Right ventricle myocardium superior (tissue), 1 donor: ENCODE measurements around the gene IQGAP3. TPM values are rescaled to one million over a fixed set of nuclear protein-coding genes. Genes with fewer than 3 reads are reported as not detected.

Experiments
- ATAC-seq: fragments of 200-7000 bp; cut with Tn5 transposase; one replicate; pipeline ENCODE4 v1.9.1; 2020; ENCODE audit warnings: mild to moderate bottlenecking; ENCODE audit not compliant: poor library complexity
- DNase-seq: peaks from one replicate; pipeline ENCODE4 v3.0.0-alpha.2; 2020
- intact Hi-C: fragments of 100-400 bp; cut with DNase I; formaldehyde crosslinking; loops from one replicate; pipeline ENCODE4 v1.11.2; 2022
- total RNA-seq: library from RNA; stranded (reverse); fragmentation: NEBNext Ultra II Directional; extraction: Animal tissue kit (Norgen Biotek cat#: 25700); gene quantifications from one replicate; pipeline ENCODE4 v1.2.1, GENCODE V29; 2021
- donor health status: DM: no; HTN: yes; CAD: no; lungs with severe emphysema.

The IQGAP3 gene
- total RNA-seq, 1 donor from 2014 or later = 0.56 TPM

DNA sequence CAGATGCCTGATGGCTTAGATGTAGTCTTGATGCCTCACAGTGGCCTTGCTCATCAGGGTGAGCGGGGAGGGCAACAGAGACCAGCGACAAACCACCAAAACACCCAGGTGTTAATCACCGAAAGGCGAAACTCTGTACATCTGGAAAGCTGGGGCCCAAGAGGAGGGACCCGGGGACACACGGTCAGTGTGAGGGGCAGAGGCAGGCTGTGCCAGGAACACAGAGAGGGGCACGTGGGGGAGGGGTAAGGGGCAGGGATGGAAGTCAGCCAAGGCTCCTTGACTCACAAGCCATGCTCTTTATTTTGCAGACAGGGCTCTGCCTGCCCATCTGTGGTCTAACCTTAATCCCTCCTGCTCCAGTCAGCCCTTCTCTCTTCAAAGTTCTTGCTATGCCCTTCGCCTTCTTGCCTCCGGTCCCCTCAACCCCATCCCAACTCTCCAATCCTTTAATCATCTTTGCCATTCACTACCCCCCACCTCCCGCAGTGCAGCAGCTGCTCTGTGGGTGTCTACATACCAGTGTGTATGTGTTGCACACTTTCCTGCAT, 76.1 kb downstream of the IQGAP3 start:
- intact Hi-C loops = loop anchor here (10.0 kb wide), 1 partner anchor 521 kb away; the partner anchor contains the start of gene ARHGEF2

DNA sequence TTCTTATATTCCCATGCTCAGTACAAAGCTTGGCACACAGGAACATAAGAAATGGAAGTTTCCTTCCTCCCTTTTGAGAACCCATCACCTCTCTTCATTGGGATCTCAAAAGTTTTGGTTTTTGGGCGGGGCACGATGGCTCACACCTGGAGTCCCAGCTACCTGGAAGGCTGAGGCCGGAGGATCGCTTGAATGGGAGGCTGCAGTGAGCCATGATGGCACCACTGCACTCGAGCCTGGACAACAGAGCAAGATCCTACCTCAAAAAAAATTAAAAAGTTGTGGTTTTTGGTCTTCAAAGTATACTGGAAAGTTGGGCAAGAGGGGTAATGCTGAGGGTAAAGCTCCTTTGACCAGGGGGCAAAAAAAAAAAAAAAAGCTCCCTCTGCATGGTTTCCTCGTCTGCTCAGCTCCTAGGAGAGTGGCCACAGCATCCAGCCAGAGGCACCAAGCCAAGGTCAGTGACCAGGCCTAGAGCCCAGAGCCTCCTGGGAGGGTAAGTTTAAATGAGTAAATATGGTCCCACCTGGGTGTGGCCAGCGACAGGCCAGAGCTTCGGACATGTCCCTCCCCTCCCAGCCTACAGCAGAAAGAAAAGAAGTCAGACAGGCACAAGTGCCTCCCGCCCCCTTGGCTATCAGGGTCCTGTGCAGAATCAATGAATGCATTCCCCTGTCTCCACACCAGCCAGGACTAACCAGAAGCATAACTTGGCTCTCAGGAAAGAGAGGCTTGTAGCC, 76.8 kb downstream of the IQGAP3 start:
- ATAC-seq (peak; percentile 19), DNase-seq (peak; percentile 87)
- intact Hi-C loops = loop anchor here (10.0 kb wide), 1 partner anchor 521 kb away; the partner anchor contains the start of gene ARHGEF2

More for the DNA sequence above, 76.1 kb downstream of the IQGAP3 start:
- no peak for ATAC-seq
- no peak for DNase-seq

DNA sequence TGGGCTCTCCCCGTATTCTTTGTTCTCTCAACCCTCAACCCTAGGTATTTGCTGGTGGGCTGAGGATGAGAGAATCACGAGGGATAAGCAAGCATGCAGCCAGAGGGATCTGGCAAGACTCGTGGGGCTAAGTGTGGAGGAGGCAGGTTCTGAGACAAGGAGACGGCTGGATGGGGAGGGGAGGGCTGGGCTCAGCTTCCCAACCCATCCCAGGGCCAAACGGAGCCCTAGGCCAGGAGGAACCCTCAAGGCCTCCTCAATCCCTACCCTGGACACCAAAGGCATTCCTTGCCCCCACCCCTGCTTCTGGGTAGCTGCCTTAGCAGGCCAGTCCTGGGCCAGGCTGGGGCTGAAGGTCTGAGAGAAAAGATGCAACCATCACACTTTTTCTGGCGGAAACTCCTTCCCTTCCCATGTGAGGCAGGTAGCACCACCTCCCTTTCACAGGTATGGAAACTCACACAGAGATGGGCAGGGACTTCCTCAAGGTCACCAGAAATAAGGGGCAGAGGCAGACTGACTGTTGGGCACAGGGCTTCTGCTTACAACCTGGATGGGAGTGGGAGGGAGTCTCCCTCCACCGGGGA, 78.0 kb downstream of the IQGAP3 start:
- ATAC-seq (no peak), DNase-seq (peak; percentile 23)
- intact Hi-C loops = loop anchor here (10.0 kb wide), 1 partner anchor 520 kb away; the partner anchor contains the start of gene ARHGEF2

DNA sequence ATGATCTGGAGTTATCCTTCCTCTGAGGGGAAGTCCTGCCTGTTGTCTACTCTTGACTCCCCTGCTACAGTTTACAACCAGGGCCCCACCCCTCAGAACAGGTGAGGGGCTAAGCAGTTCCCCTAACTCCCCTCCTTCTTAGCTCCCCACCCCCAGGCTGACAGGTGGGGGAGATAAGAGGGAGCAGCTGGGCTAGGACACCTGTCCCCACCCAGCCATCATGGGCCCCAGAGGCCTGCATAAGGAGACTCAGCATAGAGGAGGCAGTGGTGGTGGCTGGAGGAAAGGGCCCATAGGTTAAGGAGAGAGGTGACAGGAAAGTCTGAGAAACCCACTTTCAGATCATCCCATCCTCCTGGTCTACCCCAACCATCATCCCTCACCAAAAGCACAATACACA, 78.6 kb downstream of the IQGAP3 start:
- ATAC-seq (no peak), DNase-seq (peak; percentile 32)
- intact Hi-C loops = loop anchor here (10.0 kb wide), 1 partner anchor 519 kb away; the partner anchor contains the start of gene ARHGEF2

DNA sequence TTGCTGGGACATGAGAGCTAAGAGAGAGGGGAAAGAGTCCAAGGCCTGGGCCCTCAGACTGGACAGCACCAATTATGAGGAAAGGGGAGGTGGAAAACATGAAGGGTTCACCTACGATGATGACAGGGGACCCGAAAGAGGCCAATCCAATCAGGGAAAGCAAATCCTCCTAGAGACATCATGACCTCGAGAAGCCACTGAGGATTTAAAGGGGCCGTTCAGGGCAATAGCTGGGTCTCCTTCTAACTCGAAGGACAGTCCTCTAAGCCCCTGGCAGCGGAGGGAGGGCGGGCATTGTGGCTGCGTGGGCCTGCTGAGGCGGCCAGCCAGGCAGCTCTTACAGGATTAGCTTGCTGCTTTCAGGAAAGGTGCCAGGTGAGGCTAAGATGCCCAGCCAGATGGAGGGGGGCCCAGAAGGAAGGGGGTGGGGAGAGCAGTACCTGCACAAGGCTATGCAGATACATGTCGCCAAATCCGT, 79.2 kb downstream of the IQGAP3 start:
- ATAC-seq (peak; percentile 9), DNase-seq (peak; percentile 76)
- intact Hi-C loops = loop anchor here (10.0 kb wide), 1 partner anchor 518 kb away; the partner anchor contains the start of gene ARHGEF2

DNA sequence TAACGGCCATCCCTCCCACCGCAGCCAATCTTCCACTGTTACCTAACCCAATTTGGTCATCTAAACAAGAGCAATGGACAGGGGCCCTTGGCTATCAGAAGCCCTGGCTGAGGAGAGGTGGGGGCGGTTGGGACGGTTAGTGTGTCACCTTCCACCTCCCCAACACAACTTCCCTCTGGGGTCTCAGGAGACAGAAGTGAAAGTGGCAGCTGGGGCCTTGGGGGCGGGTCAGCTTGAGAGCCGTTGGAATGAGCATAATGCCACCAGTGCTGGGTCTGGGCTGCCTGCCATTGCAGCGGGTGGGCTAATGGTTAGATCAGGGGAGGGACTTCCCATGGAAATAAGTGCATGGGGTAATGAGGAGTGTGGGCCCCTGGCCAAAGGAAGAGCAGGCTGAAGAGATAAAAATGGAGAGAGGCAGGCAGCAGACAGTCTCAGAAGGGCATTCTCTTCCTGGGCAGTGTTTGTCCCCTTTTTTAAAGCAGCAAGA, 79.7 kb downstream of the IQGAP3 start:
- intact Hi-C loops = loop anchor here (10.0 kb wide), 1 partner anchor 518 kb away; the partner anchor contains the start of gene ARHGEF2

DNA sequence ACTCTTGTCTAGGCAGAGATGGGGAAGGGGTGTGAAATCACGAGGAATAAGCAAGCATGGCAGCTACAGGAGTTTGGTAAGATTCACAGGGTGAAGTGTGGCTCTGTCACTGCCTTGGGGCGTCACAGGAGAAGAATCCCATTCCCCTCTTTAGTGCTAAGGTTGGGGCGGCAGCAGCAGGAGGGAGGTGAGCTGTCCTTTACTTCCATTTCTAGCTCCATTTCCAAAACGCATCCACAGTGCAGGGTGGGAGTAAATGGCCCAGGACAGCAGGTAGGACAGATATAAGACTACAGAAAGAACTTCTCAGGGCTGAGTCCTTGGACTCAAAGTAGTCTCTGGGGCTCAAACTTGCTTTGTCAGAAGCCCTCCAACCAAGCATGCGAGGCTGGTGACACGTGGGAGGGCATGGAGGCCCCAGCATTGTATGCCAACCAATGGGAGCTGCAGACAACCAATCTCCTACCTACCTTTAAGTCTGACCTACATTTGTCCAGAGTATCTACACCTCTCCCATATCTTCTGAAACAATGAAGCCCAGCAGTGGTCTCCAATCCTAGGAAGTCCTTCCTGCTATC, 80.3 kb downstream of the IQGAP3 start:
- intact Hi-C loops = loop anchor here (10.0 kb wide), 1 partner anchor 517 kb away; the partner anchor contains the start of gene ARHGEF2
- no peak for ATAC-seq
- DNase-seq = peak; percentile 31

More for the DNA sequence above, 79.7 kb downstream of the IQGAP3 start:
- DNase-seq (peak; percentile 72), ATAC-seq (no peak)

DNA sequence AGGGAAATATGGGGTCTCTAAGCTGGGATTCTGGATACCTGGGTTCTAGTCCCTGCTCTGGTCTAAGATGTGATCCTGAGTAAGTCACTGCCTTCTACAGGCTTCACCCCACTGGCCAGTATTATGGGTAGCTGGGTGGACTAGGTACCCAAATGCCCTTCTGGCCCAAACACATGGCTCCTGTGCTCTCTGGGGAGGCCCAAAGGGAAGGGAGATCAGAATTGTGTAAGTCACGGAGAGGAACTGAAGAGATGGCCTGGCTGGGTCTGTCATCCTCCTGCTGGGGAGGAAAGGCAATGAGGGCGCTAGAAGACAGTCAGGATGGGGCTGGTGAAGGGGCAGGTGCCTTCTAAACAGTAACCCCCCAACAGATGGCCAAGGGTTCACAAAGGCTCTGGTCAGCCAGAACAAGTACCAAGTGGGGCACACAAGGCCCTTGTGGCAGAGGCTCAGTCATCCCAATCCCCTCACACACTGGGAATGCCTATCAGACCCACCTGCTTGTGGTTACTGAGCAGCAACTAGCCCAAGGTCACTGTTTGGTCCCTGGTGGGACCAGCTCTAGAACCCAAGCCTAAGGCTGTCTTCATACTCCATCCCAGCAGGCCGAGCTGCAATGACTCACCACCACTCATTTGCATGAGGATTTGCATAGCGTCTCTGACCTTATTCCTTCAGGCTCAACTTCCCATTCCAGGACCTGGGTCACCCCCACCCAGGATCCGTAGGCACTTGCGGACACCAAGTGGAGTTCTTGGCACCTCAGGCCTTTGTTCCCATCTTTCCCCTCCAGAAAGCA, 81.0 kb downstream of the IQGAP3 start:
- ATAC-seq = no peak
- peak; percentile 33 for DNase-seq
- intact Hi-C loops = loop anchor here (10.0 kb wide), 1 partner anchor 517 kb away; the partner anchor contains the start of gene ARHGEF2

DNA sequence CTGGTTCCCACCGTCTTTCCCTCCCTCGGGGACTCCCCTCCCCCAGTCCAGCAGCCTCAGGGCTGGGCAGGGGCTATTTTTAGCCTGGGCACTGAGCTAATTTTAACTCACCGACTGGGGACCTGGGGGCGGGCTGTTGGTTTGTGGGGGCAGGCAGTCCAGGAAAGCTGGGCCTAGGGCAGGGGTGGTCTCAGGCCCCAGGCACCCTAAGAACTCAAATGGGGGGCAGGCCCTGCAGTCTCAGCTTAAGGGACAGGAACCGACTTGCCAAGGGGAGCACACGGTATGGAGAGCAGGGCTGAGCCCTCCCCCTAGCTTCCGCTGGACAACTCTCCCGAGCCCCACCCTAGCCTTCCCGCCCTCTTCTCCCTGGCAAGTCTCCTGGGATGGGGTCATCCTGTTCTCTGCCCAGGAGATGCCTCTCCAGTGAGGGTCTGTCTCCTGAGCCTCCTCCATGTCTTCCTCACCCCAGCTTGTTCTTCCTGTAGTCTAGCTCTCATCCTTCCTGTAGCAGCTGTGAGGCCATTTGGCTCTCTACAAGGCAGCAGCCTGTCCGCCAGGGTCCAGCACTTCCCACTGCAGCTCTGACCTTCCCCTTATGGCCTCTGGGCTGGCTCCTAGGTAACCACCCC, 81.8 kb downstream of the IQGAP3 start:
- DNase-seq = peak; percentile 70
- intact Hi-C loops = loop anchor here (10.0 kb wide), 1 partner anchor 516 kb away; the partner anchor contains the start of gene ARHGEF2
- peak; percentile 72 for ATAC-seq

DNA sequence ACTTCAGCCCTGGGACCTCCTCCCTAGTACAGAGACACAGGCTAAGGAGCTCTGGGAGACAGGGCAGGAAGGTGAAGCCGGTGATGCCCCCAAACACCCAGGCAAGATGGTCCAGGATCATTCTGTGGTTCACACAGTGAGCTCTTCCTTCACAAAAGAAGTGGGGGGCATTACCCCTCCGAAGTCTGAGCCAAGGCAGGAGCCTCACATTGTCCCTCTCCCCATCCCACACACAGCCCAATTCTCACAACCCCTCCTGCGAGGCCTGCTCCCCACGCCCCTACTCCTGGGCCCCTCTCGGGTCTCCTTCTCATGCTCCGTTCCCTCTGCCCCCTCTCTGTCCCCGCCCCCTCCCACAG, 82.5 kb downstream of the IQGAP3 start:
- ATAC-seq (no peak), DNase-seq (no peak)
- intact Hi-C loops = loop anchor here (10.0 kb wide), 1 partner anchor 515 kb away; the partner anchor contains the start of gene ARHGEF2

DNA sequence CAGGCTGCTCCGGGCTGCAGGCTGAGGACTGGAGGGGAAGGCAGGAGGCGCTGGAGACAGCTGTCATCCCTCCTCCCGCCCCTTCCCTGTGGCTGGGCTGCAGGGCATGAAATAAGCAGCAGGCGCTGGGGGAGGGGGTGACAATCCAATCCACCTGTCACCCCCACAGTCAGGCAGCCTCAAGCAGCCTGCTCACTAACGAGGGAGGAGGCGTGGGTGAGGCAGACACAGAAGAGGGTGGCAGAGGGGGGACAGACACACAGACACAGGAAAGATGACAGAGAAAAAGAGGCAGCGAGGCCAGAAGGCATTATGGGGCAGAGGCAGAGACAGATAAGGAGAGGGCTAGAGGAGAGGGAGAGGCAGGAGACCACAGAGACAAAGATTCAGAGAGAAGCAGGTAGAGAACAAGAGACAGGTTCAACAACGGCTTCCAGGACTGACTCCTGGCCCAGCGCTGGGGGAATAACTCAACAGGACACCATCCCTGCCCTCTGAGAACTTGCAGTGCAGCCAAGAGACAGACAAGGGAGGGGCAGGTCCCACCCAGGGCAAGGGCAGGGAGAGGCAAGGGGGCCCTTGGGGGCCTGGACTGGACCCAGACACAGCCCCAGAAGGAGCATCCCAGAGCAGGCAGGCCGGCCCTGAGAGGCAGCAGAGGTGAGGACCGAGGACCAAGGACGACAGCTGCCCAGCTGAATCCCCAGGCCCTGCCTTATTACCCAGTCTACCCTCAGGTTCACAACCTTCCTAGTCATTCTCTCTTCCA, 83.0 kb downstream of the IQGAP3 start:
- intact Hi-C loops = no loop called here
- peak; percentile 79 for DNase-seq
- peak; percentile 64 for ATAC-seq

DNA sequence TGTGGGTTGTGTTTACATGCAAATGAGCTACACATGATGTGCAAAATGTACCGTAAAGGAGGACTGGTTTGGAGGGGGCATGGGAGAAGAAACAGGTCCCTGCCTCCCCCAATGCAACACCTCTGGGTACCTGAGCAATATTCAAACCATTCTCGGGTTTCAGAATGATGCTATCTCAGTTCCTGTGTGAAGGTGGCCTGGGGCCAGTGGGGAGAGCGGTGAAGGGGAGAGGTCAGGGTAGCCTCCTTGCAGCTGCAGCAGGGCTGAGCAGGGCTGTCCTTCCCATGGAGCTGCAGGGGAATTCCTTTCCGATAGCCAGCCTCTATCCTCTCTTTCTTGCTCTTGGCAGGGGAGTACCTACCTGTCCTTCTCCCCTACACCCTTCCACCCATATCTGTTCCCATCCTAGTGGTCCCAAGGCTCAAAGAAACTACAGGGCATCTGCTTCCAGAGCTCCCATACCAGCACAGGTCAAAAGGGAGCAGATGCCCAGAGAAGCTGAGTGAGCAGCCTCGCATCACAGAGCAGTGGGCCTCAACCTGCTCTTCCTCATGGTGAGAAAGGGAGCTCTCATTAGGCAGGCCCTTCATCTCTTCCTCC, 83.7 kb downstream of the IQGAP3 start:
- intact Hi-C loops = no loop called here
- ATAC-seq (no peak), DNase-seq (peak; percentile 21)

DNA sequence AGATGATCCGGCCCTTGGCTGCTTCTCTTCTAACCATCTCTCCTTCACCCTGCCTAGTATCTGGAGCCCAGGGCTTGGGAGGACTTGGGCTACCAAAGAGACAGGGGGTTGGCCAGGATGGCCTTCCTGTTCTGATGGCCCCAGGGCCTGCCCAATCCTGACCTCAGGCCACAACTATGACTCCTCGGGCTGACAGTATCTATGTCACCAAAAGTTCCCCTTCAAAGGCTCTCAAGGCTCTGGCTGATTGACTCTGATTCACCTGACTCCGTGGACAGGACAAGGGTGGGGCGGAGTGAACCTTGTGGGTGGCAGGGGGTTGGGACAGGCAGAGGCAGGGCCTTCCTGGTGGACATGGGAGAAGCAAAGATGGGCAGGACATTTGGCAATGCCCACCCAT, 84.5 kb downstream of the IQGAP3 start:
- no peak for ATAC-seq
- intact Hi-C loops = no loop called here
- peak; percentile 30 for DNase-seq

DNA sequence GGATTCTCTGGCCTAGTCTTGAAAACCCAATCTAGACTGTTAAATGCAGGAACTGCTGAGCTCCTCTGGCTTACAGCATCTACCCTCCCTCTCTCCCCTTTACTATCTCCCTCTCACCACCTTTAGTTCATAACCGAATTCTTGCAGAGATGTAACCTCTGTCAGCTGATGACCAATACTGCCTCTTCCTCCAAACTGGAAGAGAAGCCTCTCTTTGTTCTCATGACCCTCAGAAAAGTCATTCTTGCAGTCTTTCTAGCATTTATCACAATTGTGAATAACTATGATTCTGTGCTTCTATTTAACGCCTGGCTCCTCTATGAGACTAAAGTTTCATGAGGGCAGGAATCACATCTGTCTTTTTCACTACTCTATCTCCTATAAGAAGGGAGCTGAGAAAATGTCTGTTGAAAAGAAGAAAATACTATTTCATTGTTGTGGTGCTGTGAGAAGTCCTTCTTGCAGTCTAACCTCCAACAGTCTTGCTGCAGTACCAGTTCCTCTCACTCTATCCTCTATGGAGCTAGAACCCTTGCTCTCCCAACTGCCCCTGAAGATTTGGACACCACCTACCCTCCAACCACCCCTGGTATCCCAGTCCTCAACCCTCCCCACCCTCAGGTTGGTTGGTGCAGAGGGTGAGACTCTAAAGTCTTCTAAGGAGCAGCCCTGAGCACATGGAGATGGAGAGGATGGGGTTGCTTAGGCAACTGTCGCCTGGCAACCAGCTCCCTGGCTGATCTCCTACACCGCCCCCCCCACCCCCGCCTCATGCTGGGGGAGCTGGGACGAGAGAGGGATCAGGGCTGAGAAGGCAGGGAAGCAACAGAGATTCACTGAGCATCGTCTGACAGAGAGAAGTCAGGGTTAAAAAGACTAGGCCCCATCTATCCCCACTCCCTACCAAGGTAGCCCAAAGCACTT, 85.7 kb downstream of the IQGAP3 start:
- peak; percentile 38 for DNase-seq

DNA sequence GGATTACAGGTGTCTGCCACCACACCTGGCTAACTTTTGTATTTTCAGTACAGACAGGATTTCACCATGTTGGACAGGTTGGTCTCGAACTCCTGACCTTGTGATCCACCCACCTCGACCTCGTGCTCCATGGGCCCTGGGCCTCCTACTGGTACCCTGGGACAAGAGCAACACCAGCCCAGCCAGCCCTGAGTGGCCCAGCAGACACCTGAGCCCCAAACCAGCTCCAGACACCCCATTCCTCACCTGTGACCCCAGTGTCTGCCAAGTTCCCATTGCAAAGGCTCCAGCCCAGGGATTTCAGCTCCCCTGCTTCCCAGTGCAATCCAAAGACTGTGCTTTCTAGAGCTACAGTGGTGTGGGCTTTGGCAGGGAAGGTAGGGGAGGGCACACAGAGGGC, 86.4 kb downstream of the IQGAP3 start:
- intact Hi-C loops = no loop called here
- ATAC-seq (no peak), DNase-seq (peak; percentile 34)

More for the DNA sequence above, 85.7 kb downstream of the IQGAP3 start:
- ATAC-seq = no peak
- intact Hi-C loops = no loop called here
